ENCODE measurements around the gene DPF3. TPM values are rescaled to one million over a fixed set of nuclear protein-coding genes. Genes with fewer than 3 reads are reported as not detected.
"Not testable (repeated sequence)": the region's sequence is repeated elsewhere in the genome, so short reads cannot be mapped to it uniquely, and the experiment has no call there.

Gene DPF3
- total RNA-seq, 1 donor from 2014 or later, result 0.66 TPM

DNA sequence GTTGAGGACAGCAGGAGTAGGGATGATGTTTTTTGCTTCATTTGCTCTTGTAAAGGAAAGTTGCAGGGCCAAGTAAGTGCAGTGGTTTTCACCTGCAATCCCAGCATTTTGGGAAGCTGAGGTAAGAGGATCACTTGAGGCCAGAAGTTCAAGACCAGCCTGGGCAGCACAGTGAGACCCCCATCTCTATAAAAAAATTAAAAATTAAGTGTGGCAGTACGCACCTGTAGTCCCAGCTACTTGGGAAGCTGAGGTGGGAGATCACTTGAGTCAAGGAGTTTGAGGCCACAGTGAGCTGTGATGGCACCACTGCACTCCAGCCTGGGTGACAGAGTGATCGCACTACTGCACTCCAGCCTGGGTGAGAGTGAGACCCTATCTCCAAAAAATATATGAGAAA, 10.8 kb downstream of the DPF3 start:
- H3K4me1 Mint-ChIP-seq (ENCODE audit: low read depth), result peaks cover 9% of the 10 kb centered on the region
- H3K36me3 Mint-ChIP-seq (ENCODE audit: low read depth), result no peaks in the 10 kb centered on the region
- no peaks in the 10 kb centered on the region for H3K9me3 Mint-ChIP-seq
- no peak for DNase-seq (ENCODE audit: low spot score)
- peaks cover 30% of the 10 kb centered on the region for H3K27me3 Mint-ChIP-seq (ENCODE audit: low read depth)
- no peak overlapping the region for H3K4me3 Mint-ChIP-seq (ENCODE audit: low read depth)
- H3K27ac Mint-ChIP-seq, result no peak overlapping the region
- intact Hi-C loops (cut with micrococcal nuclease), result no loop called here

DNA sequence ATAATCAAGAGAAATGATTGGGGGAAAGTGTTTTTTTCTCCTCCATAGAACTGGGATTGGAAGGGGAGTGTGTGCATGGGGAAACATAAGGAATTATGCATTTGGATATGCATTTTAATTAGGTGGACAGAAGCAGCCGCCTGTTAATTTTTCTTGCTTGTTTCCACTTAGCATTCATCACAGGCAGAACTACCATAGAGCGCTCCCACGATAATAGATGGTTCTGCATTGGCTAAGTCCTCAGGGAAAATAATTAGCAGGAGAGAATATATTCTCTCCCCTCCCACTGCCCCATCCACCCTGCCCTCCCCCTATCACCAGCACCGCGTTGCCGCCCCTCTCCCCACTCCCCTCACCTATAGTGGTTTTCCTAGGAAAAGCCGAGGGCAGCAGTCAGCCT, 11.4 kb downstream of the DPF3 start:
- H3K27me3 Mint-ChIP-seq (ENCODE audit: low read depth), result peaks cover 23% of the 10 kb centered on the region
- H3K9me3 Mint-ChIP-seq, result no peaks in the 10 kb centered on the region

GRCh38 chr14:72882047-72882446, 11.9 kb downstream of the DPF3 start:
- Mint-ChIP-seq H3K27me3 (ENCODE audit: low read depth) (peaks cover 19% of the 10 kb centered on the region), H3K36me3 (ENCODE audit: low read depth) (no peaks in the 10 kb centered on the region), H3K4me3 (ENCODE audit: low read depth) (no peak overlapping the region), H3K9me3 (no peaks in the 10 kb centered on the region), H3K4me1 (ENCODE audit: low read depth) (peaks cover 9% of the 10 kb centered on the region), H3K27ac (no peak overlapping the region)
- no peak for DNase-seq (ENCODE audit: low spot score)
- intact Hi-C loops (cut with micrococcal nuclease), result no loop called here

More for the DNA sequence above, 11.4 kb downstream of the DPF3 start:
- peaks cover 9% of the 10 kb centered on the region for H3K4me1 Mint-ChIP-seq (ENCODE audit: low read depth)
- H3K36me3 Mint-ChIP-seq (ENCODE audit: low read depth), result no peaks in the 10 kb centered on the region
- no peak overlapping the region for H3K27ac Mint-ChIP-seq
- intact Hi-C loops (cut with micrococcal nuclease), result no loop called here
- no peak overlapping the region for H3K4me3 Mint-ChIP-seq (ENCODE audit: low read depth)
- no peak for DNase-seq (ENCODE audit: low spot score)

GRCh38 chr14:72881543-72881942, 12.4 kb downstream of the DPF3 start:
- DNase-seq (ENCODE audit: low spot score), result no peak
- Mint-ChIP-seq H3K9me3 (no peaks in the 10 kb centered on the region), H3K27me3 (ENCODE audit: low read depth) (peaks cover 17% of the 10 kb centered on the region), H3K36me3 (ENCODE audit: low read depth) (no peaks in the 10 kb centered on the region), H3K4me3 (ENCODE audit: low read depth) (no peak overlapping the region), H3K4me1 (ENCODE audit: low read depth) (peaks cover 9% of the 10 kb centered on the region), H3K27ac (no peak overlapping the region)
- intact Hi-C loops (cut with micrococcal nuclease), result no loop called here

DNA sequence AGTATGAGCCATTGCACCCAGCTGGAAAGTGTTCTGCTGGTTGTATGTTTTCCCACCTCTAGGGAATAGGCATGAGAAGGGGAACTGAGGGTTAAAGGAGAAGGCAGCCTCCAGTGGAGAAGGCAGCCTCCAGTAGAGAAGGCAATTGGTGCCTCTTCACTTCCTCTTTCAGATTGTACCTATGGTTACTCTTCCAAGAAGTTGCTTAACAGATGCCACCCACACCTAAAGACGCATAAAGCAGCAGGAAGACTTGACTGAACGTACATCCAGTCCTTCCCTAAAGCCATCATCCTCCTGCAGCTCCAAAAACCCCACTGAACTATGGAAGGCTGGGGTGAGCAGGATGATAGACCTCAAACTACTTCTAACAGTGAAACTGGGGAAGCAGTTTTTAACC, 13.1 kb downstream of the DPF3 start:
- H3K27me3 Mint-ChIP-seq (ENCODE audit: low read depth), result peaks cover 13% of the 10 kb centered on the region
- no peaks in the 10 kb centered on the region for H3K36me3 Mint-ChIP-seq (ENCODE audit: low read depth)
- peaks cover 9% of the 10 kb centered on the region for H3K4me1 Mint-ChIP-seq (ENCODE audit: low read depth)
- H3K27ac Mint-ChIP-seq, result no peak overlapping the region
- no peak for DNase-seq (ENCODE audit: low spot score)
- intact Hi-C loops (cut with micrococcal nuclease), result no loop called here
- H3K4me3 Mint-ChIP-seq (ENCODE audit: low read depth), result no peak overlapping the region
- no peaks in the 10 kb centered on the region for H3K9me3 Mint-ChIP-seq

- Mint-ChIP-seq H3K4me3 (ENCODE audit: low read depth) (no peak overlapping the region), H3K4me1 (ENCODE audit: low read depth) (peaks cover 9% of the 10 kb centered on the region), H3K27me3 (ENCODE audit: low read depth) (peaks cover 10% of the 10 kb centered on the region), H3K9me3 (no peaks in the 10 kb centered on the region), H3K27ac (no peak overlapping the region), H3K36me3 (ENCODE audit: low read depth) (no peaks in the 10 kb centered on the region)
- no peak for DNase-seq (ENCODE audit: low spot score)
- intact Hi-C loops (cut with micrococcal nuclease), result no loop called here
Measured at GRCh38 chr14:72880164-72880563, 13.7 kb downstream of the DPF3 start.

- DNase-seq (ENCODE audit: low spot score), result no peak
- H3K27ac Mint-ChIP-seq, result no peak overlapping the region
- H3K4me1 Mint-ChIP-seq (ENCODE audit: low read depth), result peaks cover 9% of the 10 kb centered on the region
- H3K4me3 Mint-ChIP-seq (ENCODE audit: low read depth), result no peak overlapping the region
- H3K9me3 Mint-ChIP-seq, result no peaks in the 10 kb centered on the region
- H3K27me3 Mint-ChIP-seq (ENCODE audit: low read depth), result peaks cover 10% of the 10 kb centered on the region
- no peaks in the 10 kb centered on the region for H3K36me3 Mint-ChIP-seq (ENCODE audit: low read depth)
- intact Hi-C loops (cut with micrococcal nuclease), result no loop called here
Measured at GRCh38 chr14:72879431-72879830, 14.5 kb downstream of the DPF3 start.

DNA sequence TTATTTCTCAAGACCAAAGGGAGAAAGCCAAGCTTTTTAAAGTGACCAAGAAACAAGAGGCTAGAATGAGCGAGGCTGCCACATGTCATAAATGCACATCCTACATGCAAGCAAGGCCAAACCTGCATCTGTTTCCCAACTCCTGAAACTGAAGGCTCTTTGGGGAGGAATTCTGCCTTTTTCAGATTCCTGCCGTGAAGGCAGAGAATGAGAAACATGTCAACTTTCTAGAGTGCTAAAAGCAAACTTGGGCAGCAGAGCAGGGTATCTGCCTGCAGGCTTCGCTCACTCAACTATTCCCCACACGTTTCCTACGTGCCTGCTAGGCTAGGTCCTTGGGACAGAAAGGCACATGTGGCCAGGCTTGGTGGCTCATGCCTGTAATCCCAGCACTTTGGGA, 15.2 kb downstream of the DPF3 start:
- no peaks in the 10 kb centered on the region for H3K9me3 Mint-ChIP-seq
- peaks cover 10% of the 10 kb centered on the region for H3K27me3 Mint-ChIP-seq (ENCODE audit: low read depth)
- H3K36me3 Mint-ChIP-seq (ENCODE audit: low read depth), result no peaks in the 10 kb centered on the region
- no peak overlapping the region for H3K27ac Mint-ChIP-seq
- peaks cover 6% of the 10 kb centered on the region for H3K4me1 Mint-ChIP-seq (ENCODE audit: low read depth)
- no peak for DNase-seq (ENCODE audit: low spot score)
- H3K4me3 Mint-ChIP-seq (ENCODE audit: low read depth), result no peak overlapping the region
- intact Hi-C loops (cut with micrococcal nuclease), result no loop called here

GRCh38 chr14:72876710-72877063, 17.2 kb downstream of the DPF3 start:
- Mint-ChIP-seq H3K4me3 (ENCODE audit: low read depth) (no peak overlapping the region), H3K27me3 (ENCODE audit: low read depth) (peaks cover 8% of the 10 kb centered on the region), H3K36me3 (ENCODE audit: low read depth) (no peaks in the 10 kb centered on the region), H3K9me3 (no peaks in the 10 kb centered on the region), H3K27ac (no peak overlapping the region), H3K4me1 (ENCODE audit: low read depth) (peaks cover 6% of the 10 kb centered on the region)
- intact Hi-C loops (cut with micrococcal nuclease), result no loop called here
- no peak for DNase-seq (ENCODE audit: low spot score)

- H3K4me1 Mint-ChIP-seq (ENCODE audit: low read depth), result peaks cover 6% of the 10 kb centered on the region
- intact Hi-C loops (cut with micrococcal nuclease), result no loop called here
- no peak overlapping the region for H3K4me3 Mint-ChIP-seq (ENCODE audit: low read depth)
- H3K27ac Mint-ChIP-seq, result no peak overlapping the region
- H3K9me3 Mint-ChIP-seq, result no peaks in the 10 kb centered on the region
- DNase-seq (ENCODE audit: low spot score), result no peak
- H3K36me3 Mint-ChIP-seq (ENCODE audit: low read depth), result no peaks in the 10 kb centered on the region
- peaks cover 6% of the 10 kb centered on the region for H3K27me3 Mint-ChIP-seq (ENCODE audit: low read depth)
Measured at GRCh38 chr14:72876005-72876709, 17.7 kb downstream of the DPF3 start.

- H3K9me3 Mint-ChIP-seq; H3K27ac Mint-ChIP-seq; H3K27me3 Mint-ChIP-seq (ENCODE audit: low read depth); H3K36me3 Mint-ChIP-seq (ENCODE audit: low read depth); H3K4me3 Mint-ChIP-seq (ENCODE audit: low read depth); intact Hi-C loops (cut with micrococcal nuclease); DNase-seq (ENCODE audit: low spot score); H3K4me1 Mint-ChIP-seq (ENCODE audit: low read depth): not testable (repeated sequence)
Measured at GRCh38 chr14:72870878-72871277, 23.0 kb downstream of the DPF3 start.

- intact Hi-C loops (cut with micrococcal nuclease), result no loop called here
- Mint-ChIP-seq H3K36me3 (ENCODE audit: low read depth) (no peaks in the 10 kb centered on the region), H3K4me1 (ENCODE audit: low read depth) (no peaks in the 10 kb centered on the region), H3K4me3 (ENCODE audit: low read depth) (no peak overlapping the region), H3K27ac (no peak overlapping the region), H3K27me3 (ENCODE audit: low read depth) (no peaks in the 10 kb centered on the region), H3K9me3 (no peaks in the 10 kb centered on the region)
- DNase-seq (ENCODE audit: low spot score), result no peak
Measured at GRCh38 chr14:72869407-72870329, 24.2 kb downstream of the DPF3 start.

- no peaks in the 10 kb centered on the region for H3K27me3 Mint-ChIP-seq (ENCODE audit: low read depth)
- no peaks in the 10 kb centered on the region for H3K36me3 Mint-ChIP-seq (ENCODE audit: low read depth)
- no peaks in the 10 kb centered on the region for H3K4me1 Mint-ChIP-seq (ENCODE audit: low read depth)
- DNase-seq (ENCODE audit: low spot score), result no peak
- H3K27ac Mint-ChIP-seq, result no peak overlapping the region
- H3K9me3 Mint-ChIP-seq, result no peaks in the 10 kb centered on the region
- no peak overlapping the region for H3K4me3 Mint-ChIP-seq (ENCODE audit: low read depth)
- intact Hi-C loops (cut with micrococcal nuclease), result no loop called here
Measured at GRCh38 chr14:72868500-72868899, 25.4 kb downstream of the DPF3 start.

All from activated T-helper 2 cell treated with anti-CD3 and anti-CD28 coated beads, Interferon-gamma antibody, Interleukin-2, Interleukin-4, amounts not matched to agents 10 μg/mL and 5 μg/mL and 100 μg/mL, durations not matched to agents 14 hours and 24 hours and 36 hours (primary cell).